ENCODE results near the gene KIF19.

Gene KIF19

GRCh38 chr17:74380086-74380958 lies 54.3 kb downstream of the KIF19 start:
- H3K4me3 ChIP-seq = no peak overlapping the region

GRCh38 chr17:74380959-74381808 lies 55.2 kb downstream of the KIF19 start:
- Histone ChIP-seq H3K27ac (peak overlapping the region in 2 of 21 experiments; percentile 49 to 51), H3K4me3 (no peak overlapping the region)

More at GRCh38 chr17:74380086-74380958, 54.3 kb downstream of the KIF19 start:
- H3K27ac ChIP-seq = peak overlapping the region in 6 of 21 experiments; percentile 19 to 52 (median 28)

GRCh38 chr17:74383141-74383540 lies 57.1 kb downstream of the KIF19 start:
- no peak overlapping the region for H3K4me3 ChIP-seq
- H3K27ac ChIP-seq = no peak overlapping the region

- Histone ChIP-seq H3K27ac (no peak overlapping the region), H3K4me3 (no peak overlapping the region)
These were observed 59.2 kb downstream of the KIF19 start for GRCh38 chr17:74385201-74385600.

- H3K27ac ChIP-seq = peak overlapping the region in 1 of 21 experiments; percentile 27
- H3K4me3 ChIP-seq = no peak overlapping the region
These were observed 60.4 kb downstream of the KIF19 start for GRCh38 chr17:74386386-74386785.

GRCh38 chr17:74387365-74388218 lies 61.6 kb downstream of the KIF19 start:
- H3K27ac ChIP-seq = peak overlapping the region in 1 of 21 experiments; percentile 27
- H3K4me3 ChIP-seq = no peak overlapping the region

GRCh38 chr17:74389084-74389753 lies 63.2 kb downstream of the KIF19 start:
- Histone ChIP-seq H3K27ac (no peak overlapping the region), H3K4me3 (no peak overlapping the region)

GRCh38 chr17:74389937-74390679 lies 64.1 kb downstream of the KIF19 start:
- no peak overlapping the region for H3K27ac ChIP-seq

GRCh38 chr17:74390680-74391653 lies 64.9 kb downstream of the KIF19 start:
- Histone ChIP-seq H3K27ac (no peak overlapping the region), H3K4me3 (no peak overlapping the region)

More at GRCh38 chr17:74389937-74390679, 64.1 kb downstream of the KIF19 start:
- no peak overlapping the region for H3K4me3 ChIP-seq

- H3K4me3 ChIP-seq = no peak overlapping the region
- no peak overlapping the region for H3K27ac ChIP-seq
These were observed 65.7 kb downstream of the KIF19 start for GRCh38 chr17:74391771-74392170.

- Histone ChIP-seq H3K4me3 (no peak overlapping the region), H3K27ac (no peak overlapping the region)
These were observed 66.8 kb downstream of the KIF19 start for GRCh38 chr17:74392848-74393247.

GRCh38 chr17:74393346-74393942 lies 67.4 kb downstream of the KIF19 start:
- Histone ChIP-seq H3K27ac (no peak overlapping the region), H3K4me3 (no peak overlapping the region)

GRCh38 chr17:74394275-74394950 lies 68.4 kb downstream of the KIF19 start:
- H3K27ac ChIP-seq = no peak overlapping the region

GRCh38 chr17:74394977-74395376 lies 69.0 kb downstream of the KIF19 start:
- no peak overlapping the region for H3K4me3 ChIP-seq
- H3K27ac ChIP-seq = no peak overlapping the region

More at GRCh38 chr17:74394275-74394950, 68.4 kb downstream of the KIF19 start:
- H3K4me3 ChIP-seq = no peak overlapping the region

GRCh38 chr17:74396567-74396966 lies 70.5 kb downstream of the KIF19 start:
- Histone ChIP-seq H3K4me3 (no peak overlapping the region), H3K27ac (no peak overlapping the region)

- no peak overlapping the region for H3K27ac ChIP-seq
- H3K4me3 ChIP-seq = no peak overlapping the region
These were observed 76.0 kb downstream of the KIF19 start for GRCh38 chr17:74402048-74402447.
